Subcutaneous adipose tissue (tissue), 4 donors: Measurements from ENCODE around the gene KLF7. TPM values are rescaled to one million over a fixed set of nuclear protein-coding genes. Genes with fewer than 3 reads are reported as not detected.

ENCODE experiments used
- CTCF ChIP-seq: fragments of 450-650 bp; IDR thresholded peaks from one replicate; pipeline ENCODE4 v1.5.1; 2016; ENCODE audit warnings: low read depth, mild to moderate bottlenecking, control low read depth, antibody characterized with exemption, moderate library complexity
- total RNA-seq, 4 donors: library from RNA; depleted of rRNA; stranded (reverse); fragments of >200 nt; gene quantifications; one replicate each; pipeline ENCODE4 v1.1.0, GENCODE V29; 2016

Gene KLF7
- total RNA-seq, 4 donors from 2014 or later = 25.7 to 34.1 (median 28.7) TPM

- no peak for TF ChIP-seq CTCF
Observed at GRCh38 chr2:207073412-207073800, 92.3 kb downstream of the KLF7 start.

- TF ChIP-seq CTCF = no peak
Observed at GRCh38 chr2:207072571-207072970, 93.2 kb downstream of the KLF7 start.

GRCh38 chr2:207071820-207072219 is 93.9 kb downstream of the KLF7 start:
- no peak for TF ChIP-seq CTCF

- TF ChIP-seq CTCF = no peak
Observed at GRCh38 chr2:207067473-207067872, 98.3 kb downstream of the KLF7 start.

- no peak for TF ChIP-seq CTCF
Observed at GRCh38 chr2:207066791-207067460, 98.8 kb downstream of the KLF7 start.

- TF ChIP-seq CTCF = no peak
Observed at GRCh38 chr2:207066166-207066565, 99.6 kb downstream of the KLF7 start.

- no peak for TF ChIP-seq CTCF
Observed at GRCh38 chr2:207064128-207064690, 101.5 kb downstream of the KLF7 start.
